Measurements from ENCODE around the gene GSAP. TPM values are rescaled to one million over a fixed set of nuclear protein-coding genes. Genes with fewer than 3 reads are reported as not detected.

The GSAP gene
- total RNA-seq, 2 experiments from 2014 or later = 0.55 TPM; not detected in 1

- no peaks in the 10 kb centered on the region for H3K9me2 ChIP-seq (ENCODE audit: insufficient read depth, low read length)
- no peaks in the 10 kb centered on the region for H3K36me3 ChIP-seq (ENCODE audit: insufficient read depth, low read length)
- H4K20me1 ChIP-seq (ENCODE audit: insufficient read depth, low read length) = no peaks in the 10 kb centered on the region
- H3K79me2 ChIP-seq (ENCODE audit: insufficient read depth, low read depth, low read length) = no peaks in the 10 kb centered on the region
- H3K27ac ChIP-seq (ENCODE audit: low read depth, low read length, poor library complexity, severe bottlenecking) = no peak overlapping the region
- no TSS peak for BruUV-seq (replicated peaks)
- ChIA-PET POLR2A (interaction anchor here (1.0 kb wide), 1 partner anchor 11 kb away, joined by 3 read pairs; no protein-coding TSS in a partner anchor), CTCF (ENCODE audit: unreplicated experiment) (no interaction called here)
- no peak overlapping the region for H3K4me3 ChIP-seq (ENCODE audit: low read depth, low read length, poor library complexity, severe bottlenecking)
- no peaks in the 10 kb centered on the region for H3K4me1 ChIP-seq (ENCODE audit: insufficient read depth, low read length, poor library complexity, severe bottlenecking)
- H3K9me3 ChIP-seq (ENCODE audit: low read length) = no peaks in the 10 kb centered on the region
- no peak overlapping the region for H3K4me2 ChIP-seq (ENCODE audit: low read length)
- TF ChIP-seq CTCF (conservative IDR thresholded peaks at IDR 0.05; ENCODE audit: low read length) (no peak), EZH2phosphoT487 (IDR thresholded peaks at IDR 0.05; ENCODE audit: borderline replicate concordance, low read depth, low read length) (no peak)
- no peak overlapping the region for H2AFZ ChIP-seq (ENCODE audit: low read length)
- intact Hi-C loops (cut with micrococcal nuclease; ENCODE audit: unreplicated experiment) = no loop called here
- no peak for DNase-seq (ENCODE audit: low spot score)
These were observed 12.7 kb upstream of the GSAP start for GRCh38 chr7:77428777-77429231.

GRCh38 chr7:77427996-77428603 is 12.0 kb upstream of the GSAP start:
- Histone ChIP-seq H3K9me3 (ENCODE audit: low read length) (no peaks in the 10 kb centered on the region), H3K4me3 (ENCODE audit: low read depth, low read length, poor library complexity, severe bottlenecking) (no peak overlapping the region), H3K9me2 (ENCODE audit: insufficient read depth, low read length) (no peaks in the 10 kb centered on the region), H3K79me2 (ENCODE audit: insufficient read depth, low read depth, low read length) (no peaks in the 10 kb centered on the region), H3K4me2 (ENCODE audit: low read length) (no peak overlapping the region), H3K4me1 (ENCODE audit: insufficient read depth, low read length, poor library complexity, severe bottlenecking) (no peaks in the 10 kb centered on the region), H3K27ac (ENCODE audit: low read depth, low read length, poor library complexity, severe bottlenecking) (no peak overlapping the region), H2AFZ (ENCODE audit: low read length) (no peak overlapping the region), H3K36me3 (ENCODE audit: insufficient read depth, low read length) (no peaks in the 10 kb centered on the region), H4K20me1 (ENCODE audit: insufficient read depth, low read length) (no peaks in the 10 kb centered on the region)
- BruUV-seq (replicated peaks) = no TSS peak
- CTCF ChIA-PET (ENCODE audit: unreplicated experiment) = no interaction called here
- POLR2A ChIA-PET = interaction anchor here (0.5 to 1.0 kb wide), 2 partner anchors 11 to 833 kb away, joined by 3 read pairs; no protein-coding TSS in a partner anchor
- TF ChIP-seq EZH2phosphoT487 (IDR thresholded peaks at IDR 0.05; ENCODE audit: borderline replicate concordance, low read depth, low read length) (no peak), CTCF (conservative IDR thresholded peaks at IDR 0.05; ENCODE audit: low read length) (no peak)
- no peak for DNase-seq (ENCODE audit: low spot score)
- intact Hi-C loops (cut with micrococcal nuclease; ENCODE audit: unreplicated experiment) = no loop called here

- BruUV-seq (replicated peaks) = no TSS peak
- DNase-seq (ENCODE audit: low spot score) = no peak
- Histone ChIP-seq H3K4me3 (ENCODE audit: low read depth, low read length, poor library complexity, severe bottlenecking) (no peak overlapping the region), H3K9me2 (ENCODE audit: insufficient read depth, low read length) (no peaks in the 10 kb centered on the region), H3K79me2 (ENCODE audit: insufficient read depth, low read depth, low read length) (no peaks in the 10 kb centered on the region), H3K27ac (ENCODE audit: low read depth, low read length, poor library complexity, severe bottlenecking) (no peak overlapping the region), H3K36me3 (ENCODE audit: insufficient read depth, low read length) (no peaks in the 10 kb centered on the region), H4K20me1 (ENCODE audit: insufficient read depth, low read length) (no peaks in the 10 kb centered on the region), H3K4me2 (ENCODE audit: low read length) (no peak overlapping the region), H3K9me3 (ENCODE audit: low read length) (no peaks in the 10 kb centered on the region), H2AFZ (ENCODE audit: low read length) (no peak overlapping the region), H3K4me1 (ENCODE audit: insufficient read depth, low read length, poor library complexity, severe bottlenecking) (no peaks in the 10 kb centered on the region)
- TF ChIP-seq CTCF (conservative IDR thresholded peaks at IDR 0.05; ENCODE audit: low read length) (no peak), EZH2phosphoT487 (IDR thresholded peaks at IDR 0.05; ENCODE audit: borderline replicate concordance, low read depth, low read length) (no peak)
- ChIA-PET CTCF (ENCODE audit: unreplicated experiment) (no interaction called here), POLR2A (interaction anchor here (0.8 kb wide), 1 partner anchor 13 kb away, joined by 4 read pairs; no protein-coding TSS in a partner anchor)
- intact Hi-C loops (cut with micrococcal nuclease; ENCODE audit: unreplicated experiment) = no loop called here
These were observed 10.4 kb upstream of the GSAP start for GRCh38 chr7:77426521-77427051.

Data from OCI-LY7 (cell line).